SK-N-SH (cell line): ENCODE measurements around the gene TIA1. TPM values are rescaled to one million over a fixed set of nuclear protein-coding genes. Genes with fewer than 3 reads are reported as not detected.

Experiments used
- CTCF ChIA-PET: fragments of 300-600, 350-600 bp; formaldehyde crosslinking; extraction: SDS; loops from one replicate; lab custom pipeline; 2021; lab: Yijun Ruan, JAX
- POLR2A ChIA-PET: fragments of 350-600 bp; sonication (Branson Sonifier 250); formaldehyde crosslinking; extraction: SDS; loops from one replicate; lab custom pipeline; 2020; ENCODE audit warnings: antibody characterized with exemption, inconsistent platforms; lab: Yijun Ruan, JAX
- DNase-seq: peaks from one replicate; pipeline ENCODE4 v3.0.0; 2012
- H2AFZ ChIP-seq: fragments of 200-600 bp; sonication (generic); 2 replicates; pipeline ENCODE4 v1.8.1; 2016; ENCODE audit warnings: antibody characterized with exemption, mild to moderate bottlenecking, low read depth
- H3F3A ChIP-seq: fragments of 200-600 bp; sonication (generic); replicated peaks from 2 replicates; pipeline ENCODE3; 2016; ENCODE audit warnings: antibody characterized with exemption, mild to moderate bottlenecking; ENCODE audit not compliant: insufficient read depth
- H3K27ac ChIP-seq, 2 experiments: fragments of 200-500 bp in 1 of 2; fragments of 200-600 bp in 1 of 2; sonication (Bioruptor generic) in 1 of 2; sonication (generic), shearing (Covaris generic) in 1 of 2; 2 replicates each; pipeline versions ENCODE4 v1.5.1 to v1.6.1; 2014 to 2016; ENCODE audit warnings: low read depth in 2 of 2, inconsistent platforms in 1 of 2, low read length in 1 of 2, mild to moderate bottlenecking in 1 of 2, mixed read lengths in 1 of 2
- H3K27me3 ChIP-seq: fragments of 200-600 bp; sonication (generic), shearing (Covaris generic); 2 replicates; pipeline ENCODE4 v1.6.1; 2016; ENCODE audit warnings: mixed run types; ENCODE audit not compliant: insufficient read depth
- H3K36me3 ChIP-seq, 2 experiments: fragments of 200-500 bp in 1 of 2; fragments of 200-600 bp in 1 of 2; sonication (Bioruptor generic) in 1 of 2; sonication (generic) in 1 of 2; replicated peaks in 1 of 2; 2 replicates each; pipeline versions ENCODE3 to v1.5.1; 2014 to 2016; ENCODE audit warnings: low read length in 1 of 2, mild to moderate bottlenecking in 1 of 2; ENCODE audit not compliant: insufficient read depth in 2 of 2, control insufficient read depth in 1 of 2
- H3K4me1 ChIP-seq, 2 experiments: fragments of 200-500 bp in 1 of 2; fragments of 200-600 bp in 1 of 2; sonication (Bioruptor generic) in 1 of 2; sonication (generic), shearing (Covaris generic) in 1 of 2; 2 replicates each; pipeline versions ENCODE4 v1.5.1 to v1.6.1; 2014 to 2016; ENCODE audit warnings: low read depth in 1 of 2, low read length in 1 of 2, mixed run types in 1 of 2; ENCODE audit not compliant: insufficient read depth in 2 of 2, control insufficient read depth in 1 of 2
- H3K4me2 ChIP-seq: fragments of 200-600 bp; sonication (generic), shearing (Covaris generic); 2 replicates; pipeline ENCODE4 v1.6.1; 2017; ENCODE audit warnings: mixed run types
- H3K4me3 ChIP-seq, 2 experiments: fragments of 200-500 bp in 1 of 2; fragments of 200-600 bp in 1 of 2; sonication (Bioruptor generic) in 1 of 2; sonication (generic), shearing (Covaris generic) in 1 of 2; 2 replicates each; pipeline versions ENCODE4 v1.5.1 to v1.8.1; 2014 to 2016; ENCODE audit warnings: low read depth in 2 of 2, inconsistent platforms in 1 of 2, low read length in 1 of 2, mild to moderate bottlenecking in 1 of 2, mixed read lengths in 1 of 2, moderate library complexity in 1 of 2
- H3K79me2 ChIP-seq: fragments of 200-600 bp; sonication (generic); 2 replicates; pipeline ENCODE4 v1.8.1; 2017; ENCODE audit warnings: mild to moderate bottlenecking; ENCODE audit not compliant: insufficient read depth
- H3K9ac ChIP-seq: fragments of 200-600 bp; sonication (generic); 2 replicates; pipeline ENCODE4 v1.6.1; 2017; ENCODE audit warnings: mixed run types
- H3K9me2 ChIP-seq: fragments of 200-600 bp; sonication (generic); 2 replicates; pipeline ENCODE4 v1.6.1; 2017; ENCODE audit warnings: mixed run types
- H3K9me3 ChIP-seq: fragments of 200-600 bp; sonication (generic); 2 replicates; pipeline ENCODE4 v1.6.1; 2017; ENCODE audit warnings: mixed run types, mild to moderate bottlenecking, moderate library complexity
- H4K20me1 ChIP-seq: fragments of 200-600 bp; sonication (generic); 2 replicates; pipeline ENCODE4 v1.6.1; 2017; ENCODE audit warnings: mild to moderate bottlenecking, mixed run types; ENCODE audit not compliant: insufficient read depth
- ELF1 ChIP-seq: IDR thresholded peaks from 2 replicates; pipeline ENCODE4 v1.4.0; 2012
- EP300 ChIP-seq, 2 experiments: IDR thresholded peaks; 2 replicates each; pipeline versions ENCODE4 v1.4.0 to v1.6.1; 2012; ENCODE audit warnings: borderline replicate concordance in 1 of 2, low read depth in 1 of 2, low read length in 1 of 2
- FOSL2 ChIP-seq: IDR thresholded peaks from 2 replicates; pipeline ENCODE4 v1.4.0; 2012; ENCODE audit warnings: low read depth, mild to moderate bottlenecking, moderate library complexity, borderline replicate concordance
- JUND ChIP-seq: IDR thresholded peaks from 2 replicates; pipeline ENCODE4 v1.4.0; 2012
- MAX ChIP-seq: IDR thresholded peaks from 2 replicates; pipeline ENCODE4 v1.4.0; 2012; ENCODE audit warnings: low read depth
- NFIC ChIP-seq: IDR thresholded peaks from 2 replicates; pipeline ENCODE4 v1.4.0; 2012; ENCODE audit warnings: borderline replicate concordance
- POLR2AphosphoS5 ChIP-seq: IDR thresholded peaks from 2 replicates; pipeline ENCODE4 v1.6.1; 2012; ENCODE audit warnings: low read depth, low read length
- RCOR1 ChIP-seq: fragments of 150-350 bp; IDR thresholded peaks from 2 replicates; pipeline ENCODE4 v1.6.1; 2017; ENCODE audit warnings: antibody characterized with exemption, low read length
- SIN3A ChIP-seq: IDR thresholded peaks from 2 replicates; pipeline ENCODE4 v1.6.1; 2012; ENCODE audit warnings: low read depth, mild to moderate bottlenecking, low read length, moderate library complexity, borderline replicate concordance
- TCF12 ChIP-seq: IDR thresholded peaks from 2 replicates; pipeline ENCODE4 v1.4.0; 2012
- USF1 ChIP-seq: IDR thresholded peaks from 2 replicates; pipeline ENCODE4 v1.4.0; 2012; ENCODE audit warnings: low read depth, borderline replicate concordance
- YY1 ChIP-seq: IDR thresholded peaks from 2 replicates; pipeline ENCODE4 v1.4.0; 2012; ENCODE audit warnings: low read depth, mild to moderate bottlenecking
- WGBS: methylation state at CpG from one replicate; pipeline ENCODE4 v1.1.6; 2017; ENCODE audit warnings: low lambda C conversion rate; 5-methylcytosine and 5-hydroxymethylcytosine counted together
- polyA plus RNA-seq, 3 experiments: library from polyadenylated mRNA; depleted of rRNA; stranded (reverse); fragments of >200 nt; gene quantifications; 2 replicates each; pipeline ENCODE4 v1.2.3, GENCODE V29; 2012
- TF ChIP-seq, protein P1 (sequence below): IDR thresholded peaks from 2 replicates; pipeline ENCODE4; 2012
- TF ChIP-seq, protein P2 (sequence below): fragments of 150-350 bp; IDR thresholded peaks from 2 replicates; pipeline ENCODE4 v1.6.1; 2017; ENCODE audit warnings: antibody characterized with exemption, low read length, low read depth, borderline replicate concordance

TIA1 gene
- polyA plus RNA-seq, 1 of the 3 experiments (the other 2 are of a cell fraction), result 77.7 TPM

- H3K9me3 ChIP-seq, result no peaks in the 10 kb centered on the region
- no peak for DNase-seq
- ChIA-PET POLR2A (interaction anchor here (0.8 kb wide), 1 partner anchor 18 kb away, joined by 3 read pairs; no protein-coding TSS in a partner anchor), CTCF (interaction anchor here (0.7 kb wide), 1 partner anchor 37 kb away, joined by 3 read pairs; no protein-coding TSS in a partner anchor)
- H3K4me2 ChIP-seq, result peak overlapping the region; percentile 18; the same call in 1 of the 2 replicates
- H3K4me1 ChIP-seq, result peaks cover 3 to 38% of the 10 kb centered on the region in 2 experiments; a peak in 3 of 4 replicates
- no peak overlapping the region for H3K4me3 ChIP-seq
- peaks cover 21% of the 10 kb centered on the region; the same call in 1 of the 2 replicates for H3K79me2 ChIP-seq
- no peak overlapping the region; the same call in 1 of the 2 replicates for H3K9ac ChIP-seq
- TF ChIP-seq TCF12 (peak; percentile 49), FOSL2 (peak; percentile 76; the same call in 1 of the 2 replicates), EP300 (IDR thresholded peaks at IDR 0.05; ENCODE audit: borderline replicate concordance in 1 of 2, low read depth in 1 of 2, low read length in 1 of 2) (peak in 1 of 2 experiments; percentile 22; a peak in 1 of 4 replicates), JUND (peak; percentile 75), USF1 (no peak)
- TF ChIP-seq, protein P1, sequence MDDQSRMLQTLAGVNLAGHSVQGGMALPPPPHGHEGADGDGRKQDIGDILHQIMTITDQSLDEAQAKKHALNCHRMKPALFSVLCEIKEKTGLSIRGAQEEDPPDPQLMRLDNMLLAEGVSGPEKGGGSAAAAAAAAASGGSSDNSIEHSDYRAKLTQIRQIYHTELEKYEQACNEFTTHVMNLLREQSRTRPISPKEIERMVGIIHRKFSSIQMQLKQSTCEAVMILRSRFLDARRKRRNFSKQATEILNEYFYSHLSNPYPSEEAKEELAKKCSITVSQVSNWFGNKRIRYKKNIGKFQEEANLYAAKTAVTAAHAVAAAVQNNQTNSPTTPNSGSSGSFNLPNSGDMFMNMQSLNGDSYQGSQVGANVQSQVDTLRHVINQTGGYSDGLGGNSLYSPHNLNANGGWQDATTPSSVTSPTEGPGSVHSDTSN, result peak; percentile 90
- 66% methylated on average over 3 of the region's 3 CpGs for WGBS
- H3K36me3 ChIP-seq, result peaks cover 76 to 86% of the 10 kb centered on the region in 2 experiments
- H3K27ac ChIP-seq, result peak overlapping the region in 1 of 2 experiments; percentile 69; a peak in 3 of 4 replicates
- H3K27me3 ChIP-seq, result no peaks in the 10 kb centered on the region
- H3K9me2 ChIP-seq, result no peaks in the 10 kb centered on the region
- H2AFZ ChIP-seq, result no peak overlapping the region
- peaks cover 44% of the 10 kb centered on the region for H3F3A ChIP-seq
- H4K20me1 ChIP-seq, result peaks cover 3% of the 10 kb centered on the region; the same call in 1 of the 2 replicates
These were observed 33.4 kb downstream of the TIA1 start for GRCh38 chr2:70214953-70215549.

- Histone ChIP-seq H3K4me2 (peak overlapping the region; percentile 18; the same call in 1 of the 2 replicates), H3K9me3 (no peaks in the 10 kb centered on the region), H3K27ac (peak overlapping the region; percentile 18 to 69), H4K20me1 (peaks cover 3% of the 10 kb centered on the region; the same call in 1 of the 2 replicates), H3K27me3 (no peaks in the 10 kb centered on the region), H2AFZ (no peak overlapping the region), H3K4me3 (no peak overlapping the region), H3F3A (peaks cover 44% of the 10 kb centered on the region), H3K79me2 (peaks cover 17% of the 10 kb centered on the region; the same call in 1 of the 2 replicates), H3K9me2 (no peaks in the 10 kb centered on the region), H3K4me1 (peaks cover 3 to 38% of the 10 kb centered on the region in 2 experiments; a peak in 3 of 4 replicates), H3K36me3 (peaks cover 74 to 86% of the 10 kb centered on the region in 2 experiments), H3K9ac (no peak overlapping the region; the same call in 1 of the 2 replicates)
- 100% methylated on average over 1 of the region's 1 CpG for WGBS
- TF ChIP-seq SIN3A (no peak), MAX (no peak), ELF1 (no peak), YY1 (no peak), JUND (no peak), NFIC (no peak), RCOR1 (no peak), POLR2AphosphoS5 (no peak)
- TF ChIP-seq, protein P2, sequence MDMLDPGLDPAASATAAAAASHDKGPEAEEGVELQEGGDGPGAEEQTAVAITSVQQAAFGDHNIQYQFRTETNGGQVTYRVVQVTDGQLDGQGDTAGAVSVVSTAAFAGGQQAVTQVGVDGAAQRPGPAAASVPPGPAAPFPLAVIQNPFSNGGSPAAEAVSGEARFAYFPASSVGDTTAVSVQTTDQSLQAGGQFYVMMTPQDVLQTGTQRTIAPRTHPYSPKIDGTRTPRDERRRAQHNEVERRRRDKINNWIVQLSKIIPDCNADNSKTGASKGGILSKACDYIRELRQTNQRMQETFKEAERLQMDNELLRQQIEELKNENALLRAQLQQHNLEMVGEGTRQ, result no peak
- ChIA-PET POLR2A (no interaction called here), CTCF (interaction anchor here (0.9 kb wide), 1 partner anchor 16 kb away, joined by 3 read pairs; no protein-coding TSS in a partner anchor)
- no peak for DNase-seq
These were observed 34.1 kb downstream of the TIA1 start for GRCh38 chr2:70214365-70214764.
